K562 (cell line): ENCODE data around the gene LEUTX. TPM values are rescaled to one million over a fixed set of nuclear protein-coding genes. Genes with fewer than 3 reads are reported as not detected.

Source experiments
- ATAC-seq: fragments of 200-7000 bp; cut with Tn5 transposase; 3 replicates; pipeline ENCODE4 v1.9.1; 2020; ENCODE audit warnings: moderate library complexity
- BruUV-seq: library from RNA; stranded (reverse); fragments of 400-500 nt; replicated peaks from 2 replicates; lab custom pipeline; 2021; lab: Mats Ljungman, UMichigan
- CTCF ChIA-PET: fragments of 300-600 bp; formaldehyde crosslinking; extraction: SDS; loops from one replicate; lab custom pipeline; 2021; ENCODE audit warnings: low intra/inter-chr PET ratio; lab: Yijun Ruan, JAX
- POLR2A ChIA-PET: fragments of 300-600, 350-650 bp; sonication (Branson Sonifier 250); formaldehyde crosslinking; extraction: SDS; loops from one replicate; lab custom pipeline; 2021; ENCODE audit warnings: antibody characterized with exemption, inconsistent platforms; lab: Yijun Ruan, JAX
- DNase-seq, 4 experiments: peaks; one replicate each; pipeline versions ENCODE4 v3.0.0 to v3.0.0-alpha.2; 2011 to 2018; ENCODE audit warnings: low spot score in 3 of 4, mixed read lengths in 3 of 4; ENCODE audit errors: extremely low read depth in 1 of 4
- FAIRE-seq: peaks from 2 replicates; lab custom pipeline; 2011; peaks lifted over from hg19 to GRCh38; lab: Jason Lieb, UNC
- H2AFZ ChIP-seq: 2 replicates; pipeline ENCODE4 v1.6.0; 2011; ENCODE audit warnings: low read depth, low read length, control low read depth, inconsistent platforms
- H3K27ac ChIP-seq: fragments of 200-600 bp; 3 replicates; pipeline ENCODE4 v1.8.0; 2011; ENCODE audit warnings: low read depth, mild to moderate bottlenecking, control low read depth, inconsistent platforms, low read length, moderate library complexity, mixed read lengths; ENCODE audit errors: extremely low read depth
- H3K27me3 ChIP-seq, 2 experiments: fragments of 300-600 bp in 1 of 2; 2 replicates in 1 of 2; 3 replicates in 1 of 2; pipeline versions ENCODE4 v1.6.0 to v1.8.0; 2011; ENCODE audit warnings: inconsistent platforms in 2 of 2, low read length in 2 of 2, mild to moderate bottlenecking in 1 of 2, mixed read lengths in 1 of 2, moderate library complexity in 1 of 2; ENCODE audit not compliant: control insufficient read depth in 2 of 2, insufficient read depth in 2 of 2
- H3K36me3 ChIP-seq: fragments of 300-600 bp; 3 replicates; pipeline ENCODE4 v1.8.0; 2011; ENCODE audit warnings: mild to moderate bottlenecking, low read length, inconsistent platforms; ENCODE audit not compliant: control insufficient read depth, insufficient read depth
- H3K4me1 ChIP-seq, 2 experiments: fragments of 200-600 bp in 1 of 2; replicated peaks in 1 of 2; 2 replicates in 1 of 2; 3 replicates in 1 of 2; pipeline versions ENCODE4 v1.5.1 to v1.8.0; 2011; ENCODE audit warnings: inconsistent platforms in 2 of 2, low read length in 2 of 2, mild to moderate bottlenecking in 1 of 2, mixed read lengths in 1 of 2, moderate library complexity in 1 of 2; ENCODE audit not compliant: control insufficient read depth in 2 of 2, insufficient read depth in 2 of 2
- H3K4me2 ChIP-seq: 2 replicates; pipeline ENCODE4 v1.6.1; 2011; ENCODE audit warnings: low read length, control low read depth, inconsistent platforms, mixed read lengths; ENCODE audit not compliant: insufficient read depth
- H3K4me3 ChIP-seq: fragments of 200-600 bp; sonication (generic), shearing (Covaris generic); 2 replicates; pipeline ENCODE4 v1.5.1; 2016; ENCODE audit warnings: control low read depth, inconsistent platforms
- H3K79me2 ChIP-seq: fragments of 200-600 bp; 3 replicates; pipeline ENCODE4 v1.8.0; 2011; ENCODE audit warnings: low read length, inconsistent platforms; ENCODE audit not compliant: control insufficient read depth, insufficient read depth
- H3K9ac ChIP-seq, 2 experiments: 2 replicates each; pipeline versions ENCODE4 v1.6.0 to v1.6.1; 2011; ENCODE audit warnings: low read depth in 2 of 2, low read length in 2 of 2, control low read depth in 1 of 2, inconsistent platforms in 1 of 2, mild to moderate bottlenecking in 1 of 2, mixed read lengths in 1 of 2; ENCODE audit not compliant: insufficient read depth in 1 of 2
- H3K9me1 ChIP-seq: one replicate; pipeline ENCODE4 v1.6.0; 2011; ENCODE audit warnings: inconsistent platforms, mild to moderate bottlenecking, low read length, moderate library complexity; ENCODE audit not compliant: control insufficient read depth, insufficient read depth
- H3K9me3 ChIP-seq: replicated peaks from 2 replicates; pipeline ENCODE4 v1.5.1; 2011; ENCODE audit warnings: low read depth, low read length, inconsistent platforms; ENCODE audit not compliant: control insufficient read depth, insufficient read depth
- H4K20me1 ChIP-seq: replicated peaks from 2 replicates; pipeline ENCODE4 v1.6.1; 2011; ENCODE audit warnings: low read length, inconsistent platforms, mixed read lengths; ENCODE audit not compliant: control insufficient read depth, insufficient read depth
- CBX1 ChIP-seq: sonication (generic); IDR thresholded peaks from 2 replicates; pipeline ENCODE4 v1.6.1; 2016; ENCODE audit warnings: antibody characterized with exemption, low read depth, mild to moderate bottlenecking
- CHD7 ChIP-seq: fragments of 200-600 bp; sonication (generic); IDR thresholded peaks from one replicate; pipeline ENCODE4 v1.6.1; 2012; ENCODE audit warnings: mild to moderate bottlenecking, low read depth, low read length, inconsistent platforms
- SOX6 ChIP-seq: fragments of 450-650 bp; IDR thresholded peaks from 2 replicates; pipeline ENCODE4 v1.6.1; 2014; ENCODE audit warnings: mild to moderate bottlenecking
- TAL1 ChIP-seq: fragments of 450-650 bp; IDR thresholded peaks from 2 replicates; pipeline ENCODE4 v1.6.1; 2016; ENCODE audit warnings: mild to moderate bottlenecking
- ZBTB43 ChIP-seq: sonication (generic); formaldehyde crosslinking; IDR thresholded peaks from 2 replicates; pipeline ENCODE4 v1.8.0; 2023; ENCODE audit warnings: mild to moderate bottlenecking, missing genetic modification reagents
- ZNF699 ChIP-seq: fragments of 250-450 bp; sonication (Bioruptor Pico); IDR thresholded peaks from 2 replicates; pipeline ENCODE4 v1.8.0; 2021; ENCODE audit warnings: mild to moderate bottlenecking, moderate library complexity; ENCODE audit not compliant: insufficient replicate concordance
- ZNF778 ChIP-seq: fragments of 450-650 bp; formaldehyde crosslinking; IDR thresholded peaks from 2 replicates; pipeline ENCODE4 v1.4.0; 2020; ENCODE audit warnings: mild to moderate bottlenecking, moderate library complexity
- ZNF830 ChIP-seq: fragments of 250-450 bp; sonication (Bioruptor Pico); IDR thresholded peaks from 2 replicates; pipeline ENCODE4 v1.5.0; 2021; ENCODE audit warnings: mild to moderate bottlenecking
- WGBS: fragments of 100-300 bp; shearing (Covaris generic); methylation state at CpG from one replicate; pipeline ENCODE4 v1.1.6; 2016; ENCODE audit warnings: low coverage, mixed read lengths; ENCODE audit not compliant: insufficient coverage; ENCODE audit errors: missing lambda C conversion rate; 5-methylcytosine and 5-hydroxymethylcytosine counted together
- in situ Hi-C: fragments of 300-500 bp; cut with MboI; formaldehyde crosslinking; loops from 4 replicates; pipeline ENCODE4 v1.15.0; 2018; ENCODE audit warnings: inconsistent platforms, mixed read lengths
- intact Hi-C: fragments of 100-400 bp; cut with micrococcal nuclease; formaldehyde crosslinking; loops from 2 replicates; pipeline ENCODE4 v1.14.2; 2022
- polyA plus RNA-seq, 8 experiments: library from polyadenylated mRNA; depleted of rRNA in 4 of 8; stranded (reverse) in 5 of 8; unstranded in 3 of 8; fragments of >200 nt; fragmentation: Nextera tagmentation in 2 of 8; fragmentation: Illumina TruSeq in 1 of 8; extraction: Ambion mirVana in 2 of 8; extraction: Trizol in 1 of 8; gene quantifications; 2 replicates each; pipeline versions ENCODE4 v1.2.1 to v1.2.3, GENCODE V29; 2011 to 2014; ENCODE audit warnings: inconsistent platforms in 1 of 8, missing spikeins in 1 of 8
- total RNA-seq, 7 experiments: library from RNA; depleted of rRNA in 6 of 7; stranded (reverse); fragments of >200 nt in 6 of 7; fragmentation: Illumina TruSeq in 2 of 7; extraction: Trizol in 2 of 7; gene quantifications; 2 replicates each; pipeline versions ENCODE4 v1.2.1 to v1.2.3, GENCODE V29; 2011 to 2021; ENCODE audit warnings: low replicate concordance in 1 of 7

LEUTX gene
- total and polyA plus RNA-seq, 9 of the 15 experiments (the other 6 are each of a cell fraction or from before 2014, with no cell fraction given), result not detected

GRCh38 chr19:39809368-39809767 is 30.7 kb downstream of the LEUTX start:
- no peak overlapping the region for H3K4me3 ChIP-seq
- 14% methylated on average over 4 of the region's 4 CpGs for WGBS
- in situ Hi-C loops, result no loop called here
- no peak overlapping the region for H3K27ac ChIP-seq
- DNase-seq (no peak), ATAC-seq (no peak), FAIRE-seq (no peak)
- no peak overlapping the region for H3K4me2 ChIP-seq
- BruUV-seq, result no TSS peak
- H4K20me1 ChIP-seq, result no peaks in the 10 kb centered on the region
- H3K9me3 ChIP-seq, result no peaks in the 10 kb centered on the region
- intact Hi-C loops, result no loop called here
- H3K9ac ChIP-seq, result no peak overlapping the region
- CTCF ChIA-PET, result no interaction called here
- H3K9me1 ChIP-seq, result no peaks in the 10 kb centered on the region
- H3K36me3 ChIP-seq, result no peaks in the 10 kb centered on the region
- POLR2A ChIA-PET, result interaction anchor here (0.7 to 1.2 kb wide), 2 partner anchors 30 to 248 kb away, joined by 3 read pairs; no protein-coding TSS in a partner anchor
- H3K27me3 ChIP-seq, result peaks cover 7 to 38% of the 10 kb centered on the region in 2 experiments; a peak in 2 of 5 replicates
- H2AFZ ChIP-seq, result no peak overlapping the region
- no peaks in the 10 kb centered on the region for H3K4me1 ChIP-seq
- no peaks in the 10 kb centered on the region for H3K79me2 ChIP-seq
- TF ChIP-seq ZNF830 (CRISPR knock-in tag) (no peak), TAL1 (no peak), CHD7 (no peak), ZNF778 (no peak), ZNF699 (CRISPR knock-in tag) (no peak), CBX1 (no peak), ZBTB43 (no peak), SOX6 (no peak)
